Activated naive CD8-positive, alpha-beta T cell treated with anti-CD3 and anti-CD28 coated beads, Interleukin-2, amount 50 U/mL, for 16 hours (primary cell): ENCODE measurements around the gene SMIM20.
"Not testable (repeated sequence)": the region's sequence is repeated elsewhere in the genome, so short reads cannot be mapped to it uniquely, and the experiment has no call there.

Experiments
- DNase-seq: peaks from one replicate; pipeline ENCODE4 v3.0.0-alpha.2; 2020; ENCODE audit warnings: low read depth, low spot score

The SMIM20 gene

DNA sequence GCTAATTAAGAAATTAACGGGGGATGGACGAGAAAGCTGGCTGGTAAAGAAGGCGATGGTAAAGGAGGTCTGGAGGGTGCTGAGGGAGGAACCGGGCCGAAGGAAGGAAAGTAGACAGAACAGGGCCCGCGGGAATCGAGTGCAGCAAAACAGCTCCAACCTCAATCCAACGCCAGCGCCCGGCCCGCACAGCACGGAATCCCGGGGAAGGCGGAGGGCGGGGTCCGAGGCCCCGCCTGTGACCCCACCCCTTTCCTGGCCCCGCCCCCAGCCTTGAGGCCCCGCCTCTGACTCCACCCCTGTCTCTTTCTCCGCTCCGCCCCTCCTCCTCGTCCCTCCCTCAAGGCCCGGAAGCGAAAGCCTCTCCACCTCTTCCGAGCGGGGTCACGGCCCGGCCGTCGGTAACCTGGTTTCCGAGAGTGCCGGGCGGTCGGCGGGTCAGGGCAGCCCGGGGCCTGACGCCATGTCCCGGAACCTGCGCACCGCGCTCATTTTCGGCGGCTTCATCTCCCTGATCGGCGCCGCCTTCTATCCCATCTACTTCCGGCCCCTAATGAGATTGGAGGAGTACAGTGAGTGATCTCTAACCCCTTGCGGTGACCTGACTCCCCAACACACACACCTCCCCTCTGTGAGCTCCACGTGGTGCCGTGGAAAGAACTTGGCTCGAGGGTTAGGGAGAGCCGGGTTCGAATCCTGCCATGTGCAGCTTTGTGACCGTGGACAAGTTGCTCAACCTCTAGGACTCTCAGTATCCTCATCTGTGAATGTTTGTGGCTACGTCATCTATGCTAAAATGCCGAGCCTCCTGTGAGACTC, at the start of gene SMIM20:
Gene SMIM20, plus strand, starts transcription at position 370 of the 819 bp plus-strand sequence. Its CDS starts 94 bp downstream, at position 464.
- peak; percentile 60 for DNase-seq

DNA sequence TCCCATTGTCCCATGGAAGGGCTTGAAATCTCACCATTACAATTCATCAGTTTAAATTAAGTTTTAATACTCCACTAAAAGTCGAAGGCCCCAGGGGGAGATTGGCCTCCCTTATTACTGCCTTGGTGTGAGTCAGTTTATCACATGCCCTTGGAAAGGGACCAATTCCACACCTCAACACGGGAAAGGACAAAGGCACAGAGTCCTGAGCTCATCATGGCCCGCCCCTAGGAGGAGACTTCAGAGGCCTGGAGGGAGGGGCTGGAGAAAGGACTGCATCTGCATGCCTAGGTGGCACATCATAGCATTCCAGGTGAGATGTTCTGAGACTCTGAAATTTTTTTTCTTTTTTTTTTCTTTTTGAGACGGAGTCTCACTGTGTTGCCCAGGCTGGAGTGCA, 48.4 kb upstream of the SMIM20 start:
- DNase-seq: no peak

DNA sequence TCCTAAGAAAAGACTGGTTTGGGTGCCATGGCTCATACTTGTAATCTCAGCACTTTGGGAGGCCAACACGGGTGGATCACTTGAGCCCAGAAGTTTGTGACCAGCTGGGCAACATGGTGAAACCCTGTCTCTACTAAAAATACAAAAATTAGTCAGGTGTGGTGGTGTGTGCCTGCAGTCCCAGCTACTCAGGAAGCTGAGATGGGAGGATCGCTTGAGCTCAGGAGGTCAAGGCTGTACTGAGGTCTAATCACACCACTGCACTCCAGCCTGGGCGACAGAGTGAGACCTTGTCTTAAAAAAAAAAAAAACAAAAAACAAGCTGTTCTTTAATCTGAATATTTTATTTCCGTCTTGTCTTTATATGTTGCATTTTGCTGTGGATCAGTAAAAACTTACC, 47.6 kb upstream of the SMIM20 start:
- DNase-seq: not testable (repeated sequence)

DNA sequence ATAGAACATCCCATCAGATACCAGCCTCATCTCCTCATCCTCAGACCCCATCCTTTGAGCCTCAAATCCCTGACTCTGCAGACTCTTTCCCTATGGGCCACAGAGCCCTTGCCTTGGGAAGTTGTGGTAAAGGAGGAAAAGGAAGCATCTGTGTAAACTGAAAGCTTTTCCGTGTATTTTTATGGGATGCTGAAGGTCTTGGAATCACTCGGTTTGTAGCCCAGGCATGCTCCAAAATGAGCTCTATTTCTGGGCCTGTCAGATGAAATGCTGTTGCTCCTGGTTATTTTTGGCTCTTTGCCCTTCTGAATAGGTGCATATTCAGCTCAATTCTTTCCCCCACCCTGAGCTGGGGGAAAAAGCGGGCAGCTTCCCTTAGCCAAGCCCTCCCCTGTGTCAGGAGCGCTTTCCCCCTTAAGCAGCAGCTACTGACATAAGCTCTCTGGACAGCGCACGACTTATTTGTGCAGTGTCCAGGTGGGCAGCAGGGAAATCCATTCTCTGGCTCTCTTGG, 46.2 kb upstream of the SMIM20 start:
- no peak for DNase-seq

DNA sequence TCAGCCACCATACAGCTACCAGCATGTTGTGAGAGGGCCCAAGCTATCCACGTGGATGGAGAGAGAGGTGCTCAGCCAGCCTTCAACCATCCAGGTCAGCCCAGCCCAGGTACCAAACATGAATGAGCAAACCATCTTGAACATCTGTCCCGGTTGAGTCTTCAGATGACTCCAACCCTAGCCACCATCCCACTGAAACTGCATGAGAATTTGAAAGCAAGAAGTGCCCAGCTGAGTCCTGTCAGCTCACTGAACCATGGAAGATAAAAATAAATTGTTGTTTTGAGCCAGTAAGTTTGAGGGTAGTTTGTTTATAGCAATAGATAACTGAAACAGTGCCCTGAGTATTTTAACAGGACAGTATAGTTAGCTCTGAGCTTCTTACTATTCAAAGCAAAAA, 43.9 kb upstream of the SMIM20 start:
- DNase-seq: no peak

DNA sequence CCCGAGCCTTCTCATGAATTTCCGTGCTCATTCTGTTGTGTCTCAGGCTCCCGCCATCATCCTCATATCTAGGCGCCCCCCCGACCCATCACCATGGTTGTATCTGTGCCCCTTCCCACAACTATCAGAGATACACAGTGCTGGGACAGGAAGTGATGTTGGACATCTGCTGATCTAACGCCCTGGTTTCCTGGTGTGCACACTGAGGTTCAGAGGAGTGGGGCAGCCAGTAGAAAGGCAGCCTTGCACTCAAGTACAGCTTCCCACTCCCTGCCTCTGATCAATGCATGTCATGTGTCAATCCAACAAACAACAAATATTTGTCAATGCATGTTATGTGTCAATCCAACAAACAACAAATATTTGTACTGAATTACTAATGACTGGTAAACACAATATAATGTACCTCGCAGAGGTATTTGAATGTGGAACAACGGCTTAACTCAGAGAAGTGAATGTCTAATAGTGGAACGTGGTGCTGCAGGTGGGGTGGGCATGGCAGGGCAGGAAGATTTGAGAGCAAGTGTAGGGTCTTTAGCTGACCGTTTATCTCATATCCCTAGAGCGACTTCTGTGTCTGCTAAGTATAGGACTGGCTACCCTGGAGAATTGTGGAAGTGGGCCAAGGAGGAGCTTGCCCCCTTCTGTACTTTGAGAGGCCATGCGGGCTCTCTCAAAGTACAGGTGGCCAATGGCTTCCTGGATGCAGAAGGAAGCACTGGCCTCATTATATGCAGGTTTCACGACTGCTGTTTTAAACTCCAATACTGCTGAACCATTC, 41.0 kb upstream of the SMIM20 start:
- no peak for DNase-seq

DNA sequence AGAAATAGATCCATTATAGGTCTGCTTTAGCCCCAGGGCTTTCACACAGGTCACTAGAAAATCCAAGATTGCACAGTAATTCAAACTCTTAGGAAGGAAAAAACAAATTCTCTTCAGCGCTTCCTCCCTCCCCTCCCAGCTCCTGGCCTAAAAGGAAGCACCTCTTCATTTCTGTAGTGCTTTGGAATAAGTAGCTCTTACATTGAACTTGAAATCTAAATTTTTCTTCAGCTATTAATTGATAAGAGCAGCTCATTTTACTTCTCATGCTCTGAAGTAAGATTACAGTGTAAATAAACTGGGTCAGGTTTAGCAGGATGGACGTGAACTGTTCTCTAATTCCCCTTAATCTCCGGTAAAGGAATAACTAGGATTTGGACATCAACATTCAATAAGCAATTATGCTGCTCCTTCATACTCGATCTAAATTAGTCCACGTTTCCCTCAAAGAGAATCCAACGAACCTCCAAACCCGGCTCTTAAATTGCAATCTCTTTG, 40.3 kb upstream of the SMIM20 start:
- no peak for DNase-seq

DNA sequence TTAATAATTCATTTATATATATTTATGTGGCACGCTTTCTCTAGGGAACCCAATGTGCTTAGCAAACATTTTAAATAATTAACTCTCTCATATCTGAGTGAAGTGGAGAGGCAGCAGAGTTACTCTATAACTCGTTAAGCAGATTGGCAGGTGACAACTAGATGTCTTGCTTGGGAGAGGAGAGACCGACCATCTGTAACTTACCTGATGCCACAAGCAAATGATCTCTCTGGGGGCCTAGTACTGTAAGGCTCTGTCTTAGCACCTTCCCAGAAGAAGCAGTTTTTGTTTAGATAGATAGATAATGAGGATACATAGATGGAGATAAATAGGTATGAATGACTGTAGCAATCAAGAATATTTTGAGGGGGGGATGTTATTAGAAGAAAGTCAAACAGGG, 39.4 kb upstream of the SMIM20 start:
- DNase-seq: no peak

DNA sequence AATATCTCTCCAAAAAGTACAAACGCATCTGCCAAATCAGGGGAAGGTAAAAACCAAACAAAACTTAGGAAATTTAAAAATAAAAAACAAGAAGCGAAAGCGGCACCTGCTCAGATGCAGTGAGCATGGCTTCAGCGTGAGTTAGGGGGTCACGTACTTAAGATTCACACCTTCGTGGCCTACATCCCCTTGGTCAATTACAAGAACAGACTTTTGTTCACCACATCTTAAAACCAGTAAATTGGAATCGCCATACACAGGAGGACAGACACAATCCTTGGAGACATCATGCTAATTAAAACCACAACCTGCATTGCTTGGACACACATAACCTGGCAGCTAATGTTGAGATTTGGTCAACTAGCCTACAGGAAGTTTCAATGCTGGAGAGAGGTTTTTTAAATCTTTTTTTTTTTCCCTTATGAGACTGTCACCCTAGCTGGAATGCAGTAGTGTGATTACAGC, 38.7 kb upstream of the SMIM20 start:
- DNase-seq: no peak

DNA sequence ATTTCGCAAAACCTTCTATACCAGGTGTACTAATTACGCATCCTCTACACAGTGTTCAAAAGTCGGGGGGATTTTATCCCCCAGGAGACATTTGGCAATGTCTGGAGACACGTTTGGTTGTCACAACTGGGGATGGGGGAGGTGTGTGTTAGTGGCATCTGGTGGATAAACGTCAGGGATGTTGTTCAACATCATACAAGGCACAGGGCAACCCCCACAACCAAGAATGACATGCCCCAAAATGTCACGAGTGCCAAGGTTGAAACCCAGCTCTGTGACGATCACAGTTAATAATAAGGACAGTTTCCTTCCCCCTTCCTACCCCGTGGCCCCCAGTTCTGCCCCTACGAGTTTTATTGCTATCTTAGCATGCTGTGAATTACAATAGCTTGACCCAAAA, 35.3 kb upstream of the SMIM20 start:
- DNase-seq: no peak

DNA sequence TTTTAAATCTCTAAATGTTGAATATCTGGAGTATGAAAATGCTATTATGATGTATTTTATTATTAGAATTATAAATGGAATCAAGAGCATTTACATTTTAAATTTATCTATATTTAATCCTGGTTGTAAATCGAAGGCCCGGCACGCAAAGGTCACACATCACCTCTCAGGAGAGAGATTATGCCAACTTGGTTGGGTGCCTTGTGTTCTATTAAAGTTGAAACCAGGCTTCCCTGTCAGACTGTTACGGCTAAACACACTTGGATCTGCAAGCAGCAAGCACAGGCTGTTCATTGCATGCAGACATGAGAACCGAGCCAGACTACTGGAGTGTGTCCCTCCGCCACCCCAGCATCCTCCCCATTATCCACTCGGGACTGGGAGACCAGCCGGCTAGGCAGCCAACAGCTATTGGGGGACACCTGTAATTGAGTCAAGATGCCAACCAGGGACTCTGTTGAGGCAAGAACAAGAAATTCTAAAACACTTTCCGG, 34.9 kb upstream of the SMIM20 start:
- no peak for DNase-seq

DNA sequence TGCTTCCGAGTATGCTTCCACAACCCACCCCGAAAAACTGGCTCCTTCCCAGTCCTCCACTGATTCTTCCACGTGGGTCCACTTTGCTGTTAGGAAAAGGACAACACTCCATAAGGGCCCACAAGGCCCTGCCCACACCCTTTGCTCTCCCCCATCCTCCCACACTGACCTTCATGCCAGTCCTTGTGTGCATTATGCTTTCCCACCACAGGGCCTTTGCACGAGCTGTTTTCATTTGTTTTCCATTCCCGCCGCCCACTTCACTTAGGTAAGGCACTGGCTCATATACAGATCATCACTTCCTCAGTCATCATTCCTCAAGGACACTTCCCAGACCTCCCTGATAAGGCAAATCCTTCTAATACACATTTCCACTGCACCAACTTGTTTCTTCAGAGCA, 34.4 kb upstream of the SMIM20 start:
- no peak for DNase-seq

DNA sequence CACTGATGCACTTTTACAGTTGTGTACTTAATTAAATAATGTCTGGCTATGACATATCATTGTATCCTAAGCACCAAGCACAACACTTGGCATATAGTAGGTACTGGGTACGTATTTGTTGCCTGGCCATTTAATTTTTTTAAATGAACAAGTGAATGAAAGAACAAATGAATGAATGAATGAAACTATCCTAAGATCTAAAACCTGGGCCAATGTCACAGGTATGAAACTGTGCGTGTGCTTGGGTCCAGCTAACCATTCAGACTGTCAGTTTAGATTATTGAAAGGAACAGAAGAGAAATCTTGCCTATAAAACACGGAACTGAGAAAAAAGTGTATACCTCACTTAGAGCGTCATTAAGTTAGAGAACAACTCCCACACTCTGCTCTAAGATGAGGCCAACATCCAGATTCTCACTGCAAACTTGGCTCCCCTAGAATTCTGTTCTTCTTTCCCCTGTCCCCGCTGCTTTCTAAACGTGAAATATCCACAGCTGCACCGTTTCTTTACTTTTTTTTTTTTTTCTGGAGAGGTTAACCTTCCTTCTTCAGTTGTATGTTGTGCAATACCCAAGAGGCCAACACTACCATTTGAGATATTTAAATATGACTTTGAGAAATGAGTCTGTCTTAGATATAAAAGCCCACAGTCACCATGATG, 33.9 kb upstream of the SMIM20 start:
- no peak for DNase-seq

DNA sequence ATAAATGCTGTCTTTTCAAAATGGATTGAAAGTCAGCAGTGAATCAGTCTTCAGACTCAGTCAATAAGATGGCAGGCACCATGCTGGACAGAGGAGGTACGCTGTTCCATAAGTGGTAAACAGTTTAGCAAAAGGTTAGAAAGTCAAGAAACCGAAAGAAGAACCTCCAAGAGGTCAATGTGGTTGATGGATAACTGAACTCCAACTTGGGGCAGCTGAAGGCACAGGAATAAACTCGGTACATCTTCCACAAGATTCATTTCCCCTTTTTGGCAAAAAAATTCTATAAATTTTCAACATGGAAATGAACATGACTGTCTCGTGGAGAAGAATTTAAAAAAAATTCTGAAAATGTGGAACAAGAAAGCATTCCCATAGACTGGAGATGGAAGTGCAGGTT, 32.8 kb upstream of the SMIM20 start:
- no peak for DNase-seq

DNA sequence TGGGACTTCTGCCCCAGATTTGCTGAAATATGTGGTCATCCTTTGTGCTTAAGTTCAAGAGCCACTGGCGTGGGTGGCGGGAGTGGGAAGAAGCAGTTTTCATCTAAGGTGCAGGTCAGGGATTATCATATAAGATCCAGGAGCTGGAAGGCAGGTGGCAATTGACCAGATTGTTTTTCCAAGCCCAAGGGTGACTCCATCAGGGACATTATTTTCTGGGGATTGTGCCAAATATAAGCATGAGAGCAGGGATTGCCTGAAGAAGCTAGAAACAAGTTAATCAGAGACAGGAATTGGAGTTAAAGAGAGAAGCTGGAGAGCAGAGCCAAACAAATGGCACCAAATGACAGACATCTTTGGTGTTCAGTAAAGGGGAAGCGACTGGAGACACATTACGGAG, 31.8 kb upstream of the SMIM20 start:
- DNase-seq: no peak

DNA sequence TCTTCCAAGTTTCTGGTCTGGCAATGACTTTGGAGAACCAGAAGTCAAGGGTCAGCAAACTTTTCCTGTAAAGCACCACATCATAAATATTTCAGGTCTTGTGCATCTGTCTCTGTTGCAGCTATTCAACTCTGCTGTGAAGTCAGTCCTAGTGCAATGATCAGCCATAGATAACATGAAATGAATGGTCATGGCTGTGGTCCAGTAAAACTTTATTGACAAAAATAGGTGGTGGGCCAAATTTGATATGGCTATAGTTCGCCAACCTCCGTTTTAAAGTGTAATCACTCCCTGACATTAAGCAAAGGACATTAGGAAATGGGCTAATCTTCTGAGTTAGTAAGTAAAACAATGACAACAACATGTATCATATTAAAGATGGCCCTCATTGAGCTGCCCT, 30.5 kb upstream of the SMIM20 start:
- DNase-seq: no peak

DNA sequence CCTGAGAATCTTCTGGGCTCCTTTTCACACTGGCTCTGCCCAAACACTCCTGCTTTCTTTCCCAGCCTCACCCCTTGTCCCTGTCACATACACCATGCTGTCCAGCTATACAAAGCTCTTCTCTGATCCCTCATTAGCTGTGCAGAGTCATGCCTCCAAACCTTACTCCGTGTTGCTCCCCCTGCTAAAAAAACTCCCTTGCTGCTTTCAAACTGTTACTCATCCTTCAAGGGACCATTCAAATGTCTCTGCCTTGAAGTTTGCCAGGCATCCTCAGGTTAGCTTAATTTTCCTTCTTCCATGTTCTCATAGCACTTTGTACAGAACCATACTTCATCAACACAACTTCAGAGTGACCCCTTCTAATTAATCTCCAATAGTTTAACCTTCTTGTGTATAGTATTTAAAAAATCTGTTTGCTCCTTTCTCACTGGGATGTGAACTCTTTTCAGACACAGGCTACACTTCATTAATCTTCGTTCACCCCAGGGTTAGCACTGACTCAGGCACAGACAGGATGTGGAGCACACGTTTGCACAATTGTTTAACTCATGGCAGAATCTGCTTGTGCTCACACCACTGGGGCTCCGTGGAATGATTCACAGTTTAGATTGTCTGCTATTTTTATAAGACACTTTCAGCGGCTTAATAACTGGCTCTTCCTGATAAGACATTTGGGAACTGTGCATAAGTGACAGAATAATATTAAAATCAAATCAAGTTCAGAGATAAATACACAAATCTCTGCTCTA, 29.8 kb upstream of the SMIM20 start:
- no peak for DNase-seq

DNA sequence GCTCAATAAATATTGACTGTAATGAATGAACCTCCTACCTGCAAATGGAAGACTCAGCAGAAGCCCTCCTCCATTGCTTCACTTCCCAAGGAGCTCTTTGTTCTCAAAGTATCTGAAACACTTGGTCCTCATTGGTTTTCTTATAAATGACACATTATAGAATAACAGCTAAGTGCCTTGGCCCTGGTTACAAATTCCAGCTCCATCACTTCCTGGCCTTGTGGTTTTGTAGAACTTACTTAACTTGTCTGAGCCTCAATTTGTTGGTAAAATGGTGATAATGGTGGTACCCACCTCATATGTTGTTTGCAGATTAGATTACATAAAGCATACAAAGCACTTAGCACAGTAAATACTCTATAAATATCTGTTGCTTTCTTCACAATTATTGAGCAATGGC, 25.2 kb upstream of the SMIM20 start:
- DNase-seq: no peak

DNA sequence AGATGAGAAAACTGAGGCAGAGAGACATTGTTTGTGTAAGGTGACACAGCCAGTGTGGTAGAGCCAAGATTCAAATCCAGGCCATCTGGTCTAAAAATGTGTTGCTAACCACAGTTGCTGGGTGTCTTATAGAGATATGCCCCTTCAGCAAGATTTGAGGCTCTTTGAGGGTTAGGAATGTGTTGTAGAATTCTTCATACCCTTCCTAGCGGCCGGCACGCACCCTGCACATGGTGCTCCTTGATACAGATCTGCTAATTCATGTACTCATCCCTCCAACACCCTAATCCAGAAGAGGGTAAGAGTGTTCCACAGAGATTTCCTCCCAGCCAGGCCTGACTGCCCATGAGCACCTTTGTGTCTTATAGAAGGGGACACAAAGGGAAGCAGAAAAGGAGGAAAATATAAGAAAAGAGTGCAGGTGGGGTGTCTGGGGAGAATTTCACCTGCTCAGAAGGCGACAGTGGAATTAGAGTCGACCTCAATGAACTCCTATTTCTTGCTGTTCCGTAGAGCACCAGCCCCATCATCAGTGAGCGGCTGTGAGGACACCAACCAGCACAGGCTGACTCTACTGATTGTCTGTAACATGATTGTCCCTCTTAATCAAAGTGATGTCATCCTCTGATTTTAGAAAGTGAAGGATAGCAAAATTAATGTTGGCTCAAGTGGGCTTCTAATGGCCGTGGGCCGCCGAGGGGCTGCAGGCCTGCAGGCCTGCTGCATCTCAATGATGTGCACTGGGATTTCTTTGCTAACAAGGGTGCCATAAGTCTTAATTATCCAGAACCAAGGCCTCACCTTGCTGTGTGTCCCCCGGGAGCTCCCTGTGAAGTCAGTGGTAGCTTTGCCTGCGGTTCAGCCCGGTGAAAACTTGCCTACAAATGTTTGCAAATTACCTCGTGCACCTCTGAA, 24.2 kb upstream of the SMIM20 start:
- DNase-seq: no peak
